ENCODE results near the gene CDC14B.
"Not testable (repeated sequence)": the region's sequence is repeated elsewhere in the genome, so short reads cannot be mapped to it uniquely, and the experiment has no call there.

The CDC14B gene

DNA sequence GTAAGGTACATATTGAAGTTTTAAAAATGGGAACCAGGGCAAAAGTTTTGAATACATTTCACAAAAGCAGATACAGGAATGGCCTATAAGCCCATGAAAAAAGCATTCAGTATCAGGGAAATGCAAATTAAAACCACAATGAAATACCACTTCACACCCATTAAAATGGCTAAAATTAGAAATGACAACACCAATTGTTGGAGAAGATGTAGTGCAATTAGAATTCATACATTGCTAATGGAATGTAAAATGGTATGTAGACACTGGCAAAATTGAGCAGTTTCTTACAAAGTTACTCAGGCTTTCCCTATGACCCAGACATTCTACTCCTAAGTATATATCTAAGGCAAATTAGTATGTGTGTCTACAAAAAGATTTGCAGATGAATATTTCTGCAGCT, 34.2 kb downstream of the CDC14B start:
- no peak for DNase-seq

DNA sequence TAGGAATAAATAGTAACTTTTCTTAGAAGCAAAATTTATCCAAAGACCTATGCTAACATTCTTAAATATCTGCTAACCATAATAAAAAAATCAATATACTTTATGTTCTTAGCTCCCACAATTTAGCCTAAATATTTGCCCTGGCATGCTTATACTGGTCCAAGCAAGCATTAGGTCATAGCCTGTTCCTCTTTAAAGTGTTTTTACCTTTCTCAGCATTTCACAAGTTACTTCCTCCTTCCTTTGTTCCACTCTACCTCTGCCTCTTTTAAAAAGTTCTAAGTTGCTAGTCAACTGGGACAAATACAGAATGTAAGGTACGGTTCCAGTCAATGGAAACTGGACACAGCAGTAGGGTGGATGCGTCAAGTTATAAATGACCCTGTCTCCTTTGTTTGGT, 37.4 kb downstream of the CDC14B start:
- not testable (repeated sequence) for DNase-seq

- no peak for DNase-seq
Observed at GRCh38 chr9:96581786-96582185, 37.9 kb downstream of the CDC14B start.

- no peak for DNase-seq
Observed at GRCh38 chr9:96581301-96581700, 38.3 kb downstream of the CDC14B start.

DNA sequence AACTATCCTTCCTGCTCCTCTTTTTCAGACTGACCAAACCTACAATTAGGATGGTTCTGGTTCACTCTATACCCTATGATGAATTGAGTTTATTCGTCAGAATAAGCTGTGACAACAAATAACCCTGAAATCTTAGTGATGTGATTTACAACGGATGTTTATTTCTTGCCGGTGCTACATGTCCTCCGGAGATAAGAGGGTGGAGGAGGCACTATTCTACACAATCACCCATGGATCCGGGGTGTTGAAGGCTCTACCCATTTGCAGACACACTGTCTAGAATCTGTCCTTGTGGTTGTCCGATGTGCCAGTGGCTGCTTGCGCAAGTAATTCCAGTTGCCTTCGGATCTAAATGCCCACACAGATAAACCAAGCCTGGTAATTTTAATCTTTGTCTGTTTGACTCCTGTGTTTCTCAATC, 44.7 kb downstream of the CDC14B start:
- no peak for DNase-seq

GRCh38 chr9:96574455-96574854, 45.2 kb downstream of the CDC14B start:
- no peak for DNase-seq

DNA sequence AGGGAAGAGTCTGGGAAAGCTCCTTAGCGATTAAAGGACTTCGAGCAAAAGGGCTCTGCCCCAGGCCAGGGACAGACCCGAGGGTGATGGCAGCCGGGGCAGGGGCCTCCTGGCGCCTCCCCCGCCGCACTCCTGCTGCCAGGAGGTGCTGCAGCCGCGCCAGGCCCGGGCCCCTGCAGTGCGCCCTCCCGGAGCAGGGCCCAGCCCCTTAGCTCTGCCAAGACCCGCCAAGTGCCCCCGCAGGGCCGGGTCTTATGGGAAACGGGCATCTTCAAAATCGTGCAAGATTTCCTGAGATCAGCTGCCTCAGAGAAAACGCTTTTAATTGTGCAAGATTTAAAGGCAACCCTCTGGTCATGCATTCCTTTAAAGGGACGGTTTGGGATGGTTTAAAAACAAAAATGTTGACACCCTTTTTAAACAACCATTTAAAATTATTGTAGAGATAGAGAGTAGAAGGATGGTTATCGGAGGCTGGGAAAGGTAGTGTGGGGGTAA, 52.4 kb downstream of the CDC14B start:
- no peak for DNase-seq

DNA sequence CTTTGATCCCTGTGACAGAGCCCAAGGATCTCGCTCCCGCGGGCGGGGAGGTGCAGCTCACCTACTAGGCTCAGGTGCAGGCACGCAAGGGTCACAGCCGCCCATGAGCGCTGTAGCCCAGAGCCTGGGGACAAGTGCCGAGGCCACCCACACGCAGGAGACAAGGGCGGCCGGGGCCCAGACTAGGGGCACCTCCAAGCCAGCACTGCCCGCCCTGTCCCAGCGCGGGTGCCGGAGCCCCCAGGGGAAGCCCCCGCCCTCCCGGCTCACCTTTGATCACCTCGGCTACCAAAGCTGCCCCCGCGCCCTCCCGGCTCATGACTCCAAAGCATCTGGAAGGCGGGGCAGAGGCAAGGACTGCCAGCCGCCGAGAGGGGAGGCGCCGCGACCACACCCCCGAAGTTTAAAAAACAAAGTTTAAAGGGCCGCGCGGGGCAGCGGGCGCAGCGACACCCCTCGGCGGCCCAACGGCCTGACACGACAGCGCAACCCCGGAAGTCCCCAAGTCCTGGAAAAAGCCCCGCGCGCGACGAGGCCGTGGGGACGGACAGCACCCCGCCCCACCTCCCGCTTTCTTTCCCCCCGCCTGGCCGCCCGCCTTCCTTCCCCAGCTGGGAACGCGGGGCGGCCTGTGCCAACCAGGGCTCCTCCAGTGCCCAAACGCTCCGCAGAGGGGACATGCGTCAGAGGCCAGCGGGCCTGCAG, 53.0 kb downstream of the CDC14B start:
- peak; percentile 28 for DNase-seq

GRCh38 chr9:96565671-96566497, 53.8 kb downstream of the CDC14B start:
- no peak for DNase-seq

DNA sequence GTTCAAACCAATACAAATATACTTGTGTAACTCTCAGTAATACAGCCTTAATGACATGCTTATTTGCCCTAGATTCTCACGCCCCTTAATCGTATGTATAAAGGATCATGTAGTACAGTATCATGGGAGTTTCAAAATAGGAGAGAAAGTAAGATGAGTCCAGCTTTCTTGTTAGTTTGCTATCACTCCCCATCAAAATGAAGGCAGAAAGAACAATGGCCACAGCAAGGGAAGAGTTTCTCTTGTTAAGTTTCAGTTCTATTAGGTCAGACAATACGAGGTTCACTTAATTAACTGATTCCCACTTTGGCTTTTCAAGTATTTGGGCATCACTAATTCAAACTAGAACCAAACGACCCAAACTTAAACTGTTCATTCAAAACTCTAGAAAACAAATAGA, 55.4 kb downstream of the CDC14B start:
- DNase-seq = no peak

GRCh38 chr9:96559339-96559943, 60.2 kb downstream of the CDC14B start:
- DNase-seq = no peak

GRCh38 chr9:96557921-96558320, 61.7 kb downstream of the CDC14B start:
- DNase-seq = no peak

DNA sequence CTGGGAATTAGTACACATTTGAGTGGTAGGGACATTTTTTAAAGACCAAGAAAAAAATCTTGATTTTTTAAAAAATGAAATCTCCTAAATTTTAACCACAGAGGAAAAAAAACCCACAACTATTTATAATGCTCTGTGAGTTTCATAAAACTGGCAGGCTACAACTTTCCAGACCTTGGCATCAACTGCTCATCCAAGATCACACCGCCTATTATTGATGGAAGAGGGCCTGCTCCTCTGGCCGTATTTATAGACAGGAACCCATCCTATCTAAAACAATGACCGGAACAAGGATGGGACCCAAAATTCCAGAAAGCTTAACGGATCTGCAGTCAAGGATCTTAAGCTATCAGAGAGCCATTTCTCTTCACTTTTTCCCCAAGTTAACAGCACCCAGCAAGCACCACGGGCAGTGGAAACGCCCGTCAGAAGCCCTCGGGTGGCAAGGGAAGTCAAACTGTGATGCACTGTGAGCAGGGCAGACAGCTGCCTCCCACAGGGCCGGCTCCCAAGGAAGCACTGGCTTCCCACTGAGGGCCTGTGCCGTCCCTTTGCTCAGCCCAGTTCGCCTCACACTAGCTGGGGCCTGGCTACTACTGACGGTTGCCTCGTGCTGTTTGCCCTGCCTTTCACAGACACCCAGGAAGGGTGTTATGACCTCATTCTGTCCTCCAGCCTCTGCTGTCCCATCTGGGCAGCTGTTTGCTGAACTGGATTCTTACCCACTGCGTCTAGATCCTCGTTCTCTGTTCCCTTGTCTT, 62.8 kb downstream of the CDC14B start:
- no peak for DNase-seq

GRCh38 chr9:96555567-96556386, 63.9 kb downstream of the CDC14B start:
- DNase-seq = no peak

DNA sequence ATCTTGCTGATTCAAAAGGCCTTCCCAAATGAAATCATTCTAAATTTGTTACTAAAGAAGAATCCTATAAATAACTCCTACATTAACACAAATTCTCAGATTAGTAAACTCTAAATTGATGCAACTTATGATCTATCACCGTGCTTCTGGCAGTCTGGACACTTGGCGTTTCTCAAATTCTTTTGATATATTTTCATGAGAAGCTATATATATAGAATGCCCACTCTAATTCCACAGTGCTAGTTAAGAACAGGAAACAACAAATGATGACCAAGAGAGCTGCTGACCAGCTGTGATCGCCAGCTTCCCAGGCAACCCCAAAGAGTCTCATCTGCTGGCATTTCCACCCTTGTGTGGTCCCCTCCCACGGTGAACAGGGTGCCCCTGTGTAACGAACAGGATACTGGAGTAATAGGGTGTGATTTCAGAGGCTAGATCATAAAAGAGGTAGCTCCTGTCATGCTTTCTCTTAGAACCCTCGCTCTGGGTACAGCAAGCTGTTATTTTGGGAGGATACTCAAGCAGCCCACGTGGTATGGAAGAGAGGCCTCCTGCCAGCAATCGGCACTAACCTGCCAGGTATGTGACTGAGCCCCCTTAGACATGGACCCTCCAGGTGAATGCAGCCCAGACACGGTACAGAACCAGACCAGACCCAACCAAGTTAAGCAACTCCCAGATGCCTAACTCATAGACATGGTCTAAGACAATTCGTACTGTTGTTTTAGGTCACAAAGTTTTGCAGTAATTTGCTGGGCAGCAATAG, 64.7 kb downstream of the CDC14B start:
- DNase-seq = no peak

- no peak for DNase-seq
Observed at GRCh38 chr9:96554326-96554725, 65.3 kb downstream of the CDC14B start.

GRCh38 chr9:96553070-96553469, 66.6 kb downstream of the CDC14B start:
- no peak for DNase-seq

- no peak for DNase-seq
Observed at GRCh38 chr9:96551403-96551802, 68.2 kb downstream of the CDC14B start.

- DNase-seq = no peak
Observed at GRCh38 chr9:96550659-96551058, 69.0 kb downstream of the CDC14B start.

- not testable (repeated sequence) for DNase-seq
Observed at GRCh38 chr9:96543131-96543530, 76.5 kb downstream of the CDC14B start.

DNA sequence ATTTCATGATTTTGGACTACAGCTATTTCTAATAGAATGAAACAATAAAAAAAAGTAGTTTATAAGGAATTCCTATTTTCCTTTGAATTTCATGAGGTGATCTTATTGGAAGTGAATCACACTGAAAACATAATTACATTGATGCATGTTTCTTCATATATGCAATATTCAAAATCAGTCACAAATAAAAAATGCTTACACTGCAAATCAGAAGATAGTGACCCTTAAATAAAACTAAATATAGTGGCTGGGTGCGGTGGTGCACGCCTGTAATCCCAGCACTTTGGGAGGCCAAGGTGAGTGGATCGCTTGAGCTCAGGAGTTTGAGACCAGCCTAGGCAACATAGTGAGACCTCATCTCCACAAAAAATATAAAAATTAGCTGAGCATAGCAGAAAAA, 79.5 kb downstream of the CDC14B start:
- DNase-seq = no peak

Data from NCI-H1105 (cell line).